ENCODE measurements around the gene CUL4A. TPM values are rescaled to one million over a fixed set of nuclear protein-coding genes. Genes with fewer than 3 reads are reported as not detected.

Gene CUL4A
- total RNA-seq, 4 donors from 2014 or later, result 104 to 144 (median 107) TPM

GRCh38 chr13:113219256-113219940 is 10.0 kb downstream of the CUL4A start:
- Histone ChIP-seq H3K4me1 (peaks cover 0 to 58% (median 13%) of the 10 kb centered on the region in 3 donors), H3K27me3 (no peaks in the 10 kb centered on the region), H3K4me3 (no peak overlapping the region), H3K27ac (no peak overlapping the region), H3K9me3 (no peaks in the 10 kb centered on the region), H3K36me3 (peaks cover 0 to 53% of the 10 kb centered on the region in 2 donors)
- WGBS, 2 donors (ENCODE audit: low coverage in 1 of 2), result 82% methylated on average over 9 of the region's 14 CpGs; no CpG with 5 or more reads in 1 of the 2 donors
- TF ChIP-seq CTCF (IDR thresholded peaks at IDR 0.05) (no peak), POLR2A (IDR thresholded peaks at IDR 0.05) (no peak), EP300 (IDR thresholded peaks at IDR 0.05) (no peak), POLR2AphosphoS5 (IDR thresholded peaks at IDR 0.05) (no peak)
- ATAC-seq, result no peak

- peaks cover 0 to 60% of the 10 kb centered on the region in 2 donors for H3K36me3 ChIP-seq
- WGBS, 2 donors (ENCODE audit: low coverage in 1 of 2), result 69 to 80% methylated on average over 2 to 9 of the region's 13 CpGs
- no peak overlapping the region for H3K27ac ChIP-seq
These were observed 10.8 kb downstream of the CUL4A start for GRCh38 chr13:113220141-113220598.

GRCh38 chr13:113220877-113221276 is 11.5 kb downstream of the CUL4A start:
- Histone ChIP-seq H3K27ac (no peak overlapping the region), H3K4me3 (no peak overlapping the region), H3K36me3 (peaks cover 0 to 68% of the 10 kb centered on the region in 2 donors), H3K27me3 (no peaks in the 10 kb centered on the region), H3K9me3 (no peaks in the 10 kb centered on the region), H3K4me1 (peaks cover 0 to 43% (median 6%) of the 10 kb centered on the region in 3 donors)
- no peak for ATAC-seq
- TF ChIP-seq CTCF (IDR thresholded peaks at IDR 0.05) (peak in 1 of 4 experiments; percentile 31), POLR2AphosphoS5 (IDR thresholded peaks at IDR 0.05) (no peak)
- WGBS, 2 donors (ENCODE audit: low coverage in 1 of 2), result 81 to 84% methylated on average over 3 to 4 of the region's 7 CpGs

More at GRCh38 chr13:113220141-113220598, 10.8 kb downstream of the CUL4A start:
- TF ChIP-seq POLR2A (IDR thresholded peaks at IDR 0.05) (no peak), POLR2AphosphoS5 (IDR thresholded peaks at IDR 0.05) (no peak), CTCF (IDR thresholded peaks at IDR 0.05) (no peak), EP300 (IDR thresholded peaks at IDR 0.05) (no peak)
- no peak for ATAC-seq
- H3K9me3 ChIP-seq, result no peaks in the 10 kb centered on the region
- H3K4me3 ChIP-seq, result no peak overlapping the region
- no peaks in the 10 kb centered on the region for H3K27me3 ChIP-seq
- peaks cover 0 to 50% (median 8%) of the 10 kb centered on the region in 3 donors for H3K4me1 ChIP-seq

GRCh38 chr13:113223070-113223469 is 13.7 kb downstream of the CUL4A start:
- no peaks in the 10 kb centered on the region for H3K27me3 ChIP-seq
- TF ChIP-seq POLR2A (IDR thresholded peaks at IDR 0.05) (no peak), EP300 (IDR thresholded peaks at IDR 0.05) (no peak), POLR2AphosphoS5 (IDR thresholded peaks at IDR 0.05) (no peak), CTCF (IDR thresholded peaks at IDR 0.05) (no peak)
- H3K36me3 ChIP-seq, result peaks cover 0 to 89% of the 10 kb centered on the region in 2 donors
- 92 to 94% methylated on average over 5 to 6 of the region's 7 CpGs for WGBS, 2 donors (ENCODE audit: low coverage in 1 of 2)
- no peak overlapping the region for H3K27ac ChIP-seq
- no peak for ATAC-seq
- peaks cover 0 to 22% (median 0%) of the 10 kb centered on the region in 3 donors for H3K4me1 ChIP-seq
- no peaks in the 10 kb centered on the region for H3K9me3 ChIP-seq
- no peak overlapping the region for H3K4me3 ChIP-seq

- no peak overlapping the region for H3K27ac ChIP-seq
- TF ChIP-seq CTCF (IDR thresholded peaks at IDR 0.05) (no peak), POLR2A (IDR thresholded peaks at IDR 0.05) (no peak), EP300 (IDR thresholded peaks at IDR 0.05) (no peak)
- H3K27me3 ChIP-seq, result no peaks in the 10 kb centered on the region
- no peak overlapping the region for H3K4me3 ChIP-seq
- no peaks in the 10 kb centered on the region for H3K9me3 ChIP-seq
- ATAC-seq, result no peak
- peaks cover 0 to 15% (median 0%) of the 10 kb centered on the region in 3 donors for H3K4me1 ChIP-seq
- peaks cover 0 to 100% of the 10 kb centered on the region in 2 donors for H3K36me3 ChIP-seq
- WGBS, 2 donors (ENCODE audit: low coverage in 1 of 2), result 82 to 85% methylated on average over 4 to 6 of the region's 10 CpGs
These were observed 15.1 kb downstream of the CUL4A start for GRCh38 chr13:113224486-113224885.
